SK-N-SH treated with all-trans-retinoic acid at 6 μM for 48 hours (cell line): Measurements from ENCODE around the gene DOK5.

Experiments used
- ATAC-seq: fragments of 200-7000 bp; cut with Tn5 transposase; 3 replicates; pipeline ENCODE4 v1.9.1; 2020; ENCODE audit warnings: mild to moderate bottlenecking, moderate library complexity
- ARNTL ChIP-seq: fragments of 450-650 bp; formaldehyde crosslinking; IDR thresholded peaks from 2 replicates; pipeline ENCODE4 v1.5.0; 2020; ENCODE audit warnings: low read depth, mild to moderate bottlenecking, moderate library complexity, borderline replicate concordance
- BACH2 ChIP-seq: fragments of 250-450 bp; sonication (Bioruptor Pico); IDR thresholded peaks from 2 replicates; pipeline ENCODE4 v1.9.0; 2021; ENCODE audit warnings: mild to moderate bottlenecking, borderline replicate concordance
- CSDC2 ChIP-seq: fragments of 250-450 bp; sonication (Bioruptor Pico); IDR thresholded peaks from 2 replicates; pipeline ENCODE4 v1.5.0; 2020; ENCODE audit warnings: mild to moderate bottlenecking, moderate library complexity
- CSRNP3 ChIP-seq: fragments of 250-450 bp; sonication (Bioruptor Pico); IDR thresholded peaks from 2 replicates; pipeline ENCODE4 v1.5.1; 2021; ENCODE audit warnings: mild to moderate bottlenecking, moderate library complexity
- ESRRG ChIP-seq: fragments of 250-450 bp; sonication (Bioruptor Pico); IDR thresholded peaks from 2 replicates; pipeline ENCODE4 v1.6.1; 2021; ENCODE audit warnings: mild to moderate bottlenecking
- ISL1 ChIP-seq: fragments of 250-450 bp; sonication (Bioruptor Pico); IDR thresholded peaks from 2 replicates; pipeline ENCODE4 v2.1.2; 2022; ENCODE audit warnings: mild to moderate bottlenecking, moderate library complexity
- OSR1 ChIP-seq: fragments of 250-450 bp; sonication (Bioruptor Pico); IDR thresholded peaks from 2 replicates; pipeline ENCODE4 v1.8.0; 2022; ENCODE audit warnings: moderate library complexity, mild to moderate bottlenecking, inconsistent platforms
- PPARA ChIP-seq: fragments of 250-450 bp; sonication (Bioruptor Pico); IDR thresholded peaks from 2 replicates; pipeline ENCODE4 v1.5.0; 2020; ENCODE audit warnings: mild to moderate bottlenecking, borderline replicate concordance
- RARB ChIP-seq: fragments of 250-450 bp; sonication (Bioruptor Pico); IDR thresholded peaks from 2 replicates; pipeline ENCODE4 v1.8.0; 2021; ENCODE audit warnings: mild to moderate bottlenecking, moderate library complexity
- SNAI2 ChIP-seq: fragments of 250-450 bp; sonication (Bioruptor Pico); IDR thresholded peaks from 2 replicates; pipeline ENCODE4 v1.5.0; 2020; ENCODE audit warnings: mild to moderate bottlenecking, moderate library complexity
- TCF4 ChIP-seq: fragments of 250-450 bp; sonication (Bioruptor Pico); IDR thresholded peaks from 2 replicates; pipeline ENCODE4 v1.8.0; 2021; ENCODE audit warnings: mild to moderate bottlenecking, moderate library complexity, borderline replicate concordance
- TOX ChIP-seq: fragments of 250-450 bp; sonication (Bioruptor Pico); IDR thresholded peaks from 2 replicates; pipeline ENCODE4 v1.8.0; 2021; ENCODE audit warnings: mild to moderate bottlenecking, moderate library complexity, borderline replicate concordance
- TSHZ2 ChIP-seq: fragments of 250-450 bp; sonication (Bioruptor Pico); IDR thresholded peaks from 2 replicates; pipeline ENCODE4 v1.5.0; 2020; ENCODE audit warnings: mild to moderate bottlenecking, moderate library complexity
- ZC3H10 ChIP-seq: fragments of 250-450 bp; sonication (Bioruptor Pico); IDR thresholded peaks from 2 replicates; pipeline ENCODE4 v1.5.1; 2021; ENCODE audit warnings: mild to moderate bottlenecking, moderate library complexity
- ZFP3 ChIP-seq: fragments of 250-450 bp; sonication (Bioruptor Pico); IDR thresholded peaks from 2 replicates; pipeline ENCODE4 v1.5.0; 2020; ENCODE audit warnings: mild to moderate bottlenecking, moderate library complexity
- ZFP30 ChIP-seq: fragments of 450-650 bp; formaldehyde crosslinking; IDR thresholded peaks from 2 replicates; pipeline ENCODE4 v1.5.0; 2022; ENCODE audit warnings: mild to moderate bottlenecking, moderate library complexity
- ZNF565 ChIP-seq: fragments of 450-650 bp; formaldehyde crosslinking; conservative IDR thresholded peaks from 2 replicates; pipeline ENCODE4 v1.5.0; 2020; ENCODE audit warnings: low read depth, mild to moderate bottlenecking, moderate library complexity
- ZNF70 ChIP-seq: fragments of 450-650 bp; formaldehyde crosslinking; IDR thresholded peaks from 2 replicates; pipeline ENCODE4 v1.5.0; 2020; ENCODE audit warnings: mild to moderate bottlenecking, moderate library complexity
- ZNF8 ChIP-seq: fragments of 450-650 bp; formaldehyde crosslinking; IDR thresholded peaks from 2 replicates; pipeline ENCODE4 v1.5.0; 2020; ENCODE audit warnings: mild to moderate bottlenecking, moderate library complexity
- TF ChIP-seq, protein P1 (sequence below): fragments of 250-450 bp; sonication (Bioruptor Pico); IDR thresholded peaks from 2 replicates; pipeline ENCODE4 v1.8.0; 2020; ENCODE audit warnings: mild to moderate bottlenecking, moderate library complexity, borderline replicate concordance
- TF ChIP-seq, protein P2 (sequence below): fragments of 250-450 bp; sonication (Bioruptor Pico); IDR thresholded peaks from 2 replicates; pipeline ENCODE4 v1.8.0; 2021; ENCODE audit warnings: low read depth, mild to moderate bottlenecking, moderate library complexity, borderline replicate concordance

The DOK5 gene

DNA sequence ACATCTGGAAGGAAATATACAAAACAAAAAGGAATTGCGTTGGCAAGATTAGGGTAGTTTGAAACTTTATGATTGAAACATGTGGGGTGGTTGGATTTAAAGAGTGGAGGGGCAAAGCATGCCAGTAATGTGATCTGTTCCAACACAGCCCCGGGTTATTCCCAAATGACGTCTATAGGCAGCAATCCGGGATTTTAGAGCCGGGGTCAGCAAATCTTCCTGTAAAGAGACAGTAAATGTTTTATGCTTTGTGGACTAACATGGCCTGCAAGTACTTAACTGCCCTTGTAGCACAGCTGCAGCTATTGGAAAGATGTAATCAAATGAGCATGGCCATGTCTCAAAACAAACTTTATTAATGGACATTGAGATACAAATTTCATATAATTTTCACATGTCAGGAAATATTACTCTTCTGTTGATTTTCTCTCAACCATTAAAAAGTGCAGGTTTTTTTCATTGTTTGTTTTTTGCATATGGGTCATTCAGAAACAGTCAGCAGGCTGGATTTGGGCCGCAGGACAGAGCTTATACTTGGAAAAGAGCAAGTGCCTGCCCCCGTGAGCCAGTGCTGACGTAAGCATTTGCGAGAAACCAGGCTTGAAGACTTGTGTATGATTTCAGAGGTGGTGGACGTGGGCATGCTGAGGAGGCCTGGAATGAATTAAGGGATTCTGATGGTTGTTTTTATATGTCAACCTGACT lies 136.5 kb downstream of the DOK5 start:
- ATAC-seq: no peak
- no peak for TF ChIP-seq ISL1
- TF ChIP-seq ZC3H10 (CRISPR knock-in tag): no peak
- TF ChIP-seq ZNF70 (CRISPR knock-in tag): no peak
- TF ChIP-seq ARNTL (CRISPR knock-in tag): no peak
- TF ChIP-seq OSR1 (CRISPR knock-in tag): no peak
- TF ChIP-seq ZNF8 (CRISPR knock-in tag): no peak
- no peak for TF ChIP-seq ZFP3 (CRISPR knock-in tag)
- TF ChIP-seq ESRRG (CRISPR knock-in tag): no peak
- TF ChIP-seq TCF4 (CRISPR knock-in tag): no peak
- TF ChIP-seq, protein P1, sequence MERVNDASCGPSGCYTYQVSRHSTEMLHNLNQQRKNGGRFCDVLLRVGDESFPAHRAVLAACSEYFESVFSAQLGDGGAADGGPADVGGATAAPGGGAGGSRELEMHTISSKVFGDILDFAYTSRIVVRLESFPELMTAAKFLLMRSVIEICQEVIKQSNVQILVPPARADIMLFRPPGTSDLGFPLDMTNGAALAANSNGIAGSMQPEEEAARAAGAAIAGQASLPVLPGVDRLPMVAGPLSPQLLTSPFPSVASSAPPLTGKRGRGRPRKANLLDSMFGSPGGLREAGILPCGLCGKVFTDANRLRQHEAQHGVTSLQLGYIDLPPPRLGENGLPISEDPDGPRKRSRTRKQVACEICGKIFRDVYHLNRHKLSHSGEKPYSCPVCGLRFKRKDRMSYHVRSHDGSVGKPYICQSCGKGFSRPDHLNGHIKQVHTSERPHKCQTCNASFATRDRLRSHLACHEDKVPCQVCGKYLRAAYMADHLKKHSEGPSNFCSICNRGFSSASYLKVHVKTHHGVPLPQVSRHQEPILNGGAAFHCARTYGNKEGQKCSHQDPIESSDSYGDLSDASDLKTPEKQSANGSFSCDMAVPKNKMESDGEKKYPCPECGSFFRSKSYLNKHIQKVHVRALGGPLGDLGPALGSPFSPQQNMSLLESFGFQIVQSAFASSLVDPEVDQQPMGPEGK: no peak
- no peak for TF ChIP-seq ZFP30 (CRISPR knock-in tag)
- no peak for TF ChIP-seq PPARA (CRISPR knock-in tag)
- TF ChIP-seq CSRNP3 (CRISPR knock-in tag): no peak
- TF ChIP-seq, protein P2, sequence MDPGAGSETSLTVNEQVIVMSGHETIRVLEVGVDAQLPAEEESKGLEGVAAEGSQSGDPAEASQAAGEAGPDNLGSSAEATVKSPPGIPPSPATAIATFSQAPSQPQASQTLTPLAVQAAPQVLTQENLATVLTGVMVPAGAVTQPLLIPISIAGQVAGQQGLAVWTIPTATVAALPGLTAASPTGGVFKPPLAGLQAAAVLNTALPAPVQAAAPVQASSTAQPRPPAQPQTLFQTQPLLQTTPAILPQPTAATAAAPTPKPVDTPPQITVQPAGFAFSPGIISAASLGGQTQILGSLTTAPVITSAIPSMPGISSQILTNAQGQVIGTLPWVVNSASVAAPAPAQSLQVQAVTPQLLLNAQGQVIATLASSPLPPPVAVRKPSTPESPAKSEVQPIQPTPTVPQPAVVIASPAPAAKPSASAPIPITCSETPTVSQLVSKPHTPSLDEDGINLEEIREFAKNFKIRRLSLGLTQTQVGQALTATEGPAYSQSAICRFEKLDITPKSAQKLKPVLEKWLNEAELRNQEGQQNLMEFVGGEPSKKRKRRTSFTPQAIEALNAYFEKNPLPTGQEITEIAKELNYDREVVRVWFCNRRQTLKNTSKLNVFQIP (CRISPR knock-in tag): no peak
- TF ChIP-seq BACH2 (CRISPR knock-in tag): no peak
- TF ChIP-seq RARB (CRISPR knock-in tag): no peak
- TF ChIP-seq CSDC2 (CRISPR knock-in tag): no peak
- no peak for TF ChIP-seq TOX (CRISPR knock-in tag)
- no peak for TF ChIP-seq TSHZ2 (CRISPR knock-in tag)
- no peak for TF ChIP-seq ZNF565 (CRISPR knock-in tag)

GRCh38 chr20:54618412-54618811 lies 143.0 kb downstream of the DOK5 start:
- no peak for ATAC-seq
- TF ChIP-seq ZNF565 (CRISPR knock-in tag) (no peak), ZNF8 (CRISPR knock-in tag) (no peak), ZC3H10 (CRISPR knock-in tag) (no peak), ZNF70 (CRISPR knock-in tag) (no peak), ZFP30 (CRISPR knock-in tag) (no peak), SNAI2 (no peak), RARB (CRISPR knock-in tag) (no peak), PPARA (CRISPR knock-in tag) (no peak), OSR1 (CRISPR knock-in tag) (no peak), ESRRG (CRISPR knock-in tag) (no peak), TCF4 (CRISPR knock-in tag) (no peak), CSDC2 (CRISPR knock-in tag) (no peak), ZFP3 (CRISPR knock-in tag) (no peak), CSRNP3 (CRISPR knock-in tag) (no peak)
- TF ChIP-seq, protein P2 (CRISPR knock-in tag): no peak
- TF ChIP-seq, protein P1: no peak
